ENCODE measurements around the gene RNLS.
A peak's percentile ranks its signal among the peaks of the same experiment; 100 is the strongest.
"Not testable (repeated sequence)": the region's sequence is repeated elsewhere in the genome, so short reads cannot be mapped to it uniquely, and the experiment has no call there.

RNLS gene

GRCh38 chr10:88293651-88294230, 289.4 kb downstream of the RNLS start:
- DNase-seq (ENCODE audit: low read depth in 2 of 2), result no peak

GRCh38 chr10:88293073-88293472, 290.0 kb downstream of the RNLS start:
- no peak for DNase-seq (ENCODE audit: low read depth in 2 of 2)

- DNase-seq (ENCODE audit: low read depth in 2 of 2), result no peak
Observed at GRCh38 chr10:88292185-88292514, 291.0 kb downstream of the RNLS start.

- DNase-seq (ENCODE audit: low read depth in 2 of 2), result no peak
Observed at GRCh38 chr10:88291289-88292184, 291.6 kb downstream of the RNLS start.

GRCh38 chr10:88289342-88289741, 293.8 kb downstream of the RNLS start:
- DNase-seq (ENCODE audit: low read depth in 2 of 2), result no peak

- DNase-seq (ENCODE audit: low read depth in 2 of 2), result no peak
Observed at GRCh38 chr10:88288320-88289059, 294.6 kb downstream of the RNLS start.

- DNase-seq (ENCODE audit: low read depth in 2 of 2), result no peak
Observed at GRCh38 chr10:88286030-88286429, 297.1 kb downstream of the RNLS start.

- DNase-seq (ENCODE audit: low read depth in 2 of 2), result no peak
Observed at GRCh38 chr10:88281592-88282347, 301.3 kb downstream of the RNLS start.

GRCh38 chr10:88280518-88280917, 302.6 kb downstream of the RNLS start:
- DNase-seq (ENCODE audit: low read depth in 2 of 2), result no peak

- no peak for DNase-seq (ENCODE audit: low read depth in 2 of 2)
Observed at GRCh38 chr10:88278912-88279311, 304.2 kb downstream of the RNLS start.

GRCh38 chr10:88276945-88277344, 306.2 kb downstream of the RNLS start:
- DNase-seq (ENCODE audit: low read depth in 2 of 2), result not testable (repeated sequence)

- no peak for DNase-seq (ENCODE audit: low read depth in 2 of 2)
Observed at GRCh38 chr10:88274286-88274685, 308.8 kb downstream of the RNLS start.

GRCh38 chr10:88273567-88273966, 309.6 kb downstream of the RNLS start:
- DNase-seq (ENCODE audit: low read depth in 2 of 2), result no peak

GRCh38 chr10:88271761-88272543, 311.2 kb downstream of the RNLS start:
- no peak for DNase-seq (ENCODE audit: low read depth in 2 of 2)

GRCh38 chr10:88270871-88271713, 312.0 kb downstream of the RNLS start:
- peak; percentile 21 to 43 for DNase-seq (ENCODE audit: low read depth in 2 of 2)

GRCh38 chr10:88270061-88270808, 312.9 kb downstream of the RNLS start:
- no peak for DNase-seq (ENCODE audit: low read depth in 2 of 2)

- no peak for DNase-seq (ENCODE audit: low read depth in 2 of 2)
Observed at GRCh38 chr10:88262591-88263234, 320.4 kb downstream of the RNLS start.

- DNase-seq (ENCODE audit: low read depth in 2 of 2), result no peak
Observed at GRCh38 chr10:88261152-88261551, 322.0 kb downstream of the RNLS start.

Data from stimulated activated CD4-positive, alpha-beta T cell treated with anti-CD3 and anti-CD28 coated beads, Interleukin-15, amount 100 ng/mL, for 48 hours (primary cell).